RWPE1 (cell line): ENCODE measurements around the gene DENND4B.

ENCODE experiments used
- CTCF ChIA-PET: fragments of 350-600 bp; sonication (Branson Sonifier 250); formaldehyde crosslinking; extraction: SDS; loops from one replicate; lab custom pipeline; 2021; lab: Yijun Ruan, JAX
- POLR2A ChIA-PET: fragments of 400-600 bp; formaldehyde crosslinking; extraction: SDS; loops from one replicate; lab custom pipeline; 2020; ENCODE audit warnings: antibody characterized with exemption; ENCODE audit not compliant: low non-redundant PET; lab: Yijun Ruan, JAX
- DNase-seq: peaks from one replicate; pipeline ENCODE4 v3.0.0; 2012; ENCODE audit warnings: low spot score
- H3K27ac ChIP-seq: fragments of 450-650 bp; 2 replicates; pipeline ENCODE4 v1.5.1; 2017
- TF ChIP-seq, protein P1 (sequence below): fragments of 450-650 bp; conservative IDR thresholded peaks from 2 replicates; pipeline ENCODE4 v1.5.1; 2017; ENCODE audit warnings: low read depth, mild to moderate bottlenecking

DENND4B gene

DNA sequence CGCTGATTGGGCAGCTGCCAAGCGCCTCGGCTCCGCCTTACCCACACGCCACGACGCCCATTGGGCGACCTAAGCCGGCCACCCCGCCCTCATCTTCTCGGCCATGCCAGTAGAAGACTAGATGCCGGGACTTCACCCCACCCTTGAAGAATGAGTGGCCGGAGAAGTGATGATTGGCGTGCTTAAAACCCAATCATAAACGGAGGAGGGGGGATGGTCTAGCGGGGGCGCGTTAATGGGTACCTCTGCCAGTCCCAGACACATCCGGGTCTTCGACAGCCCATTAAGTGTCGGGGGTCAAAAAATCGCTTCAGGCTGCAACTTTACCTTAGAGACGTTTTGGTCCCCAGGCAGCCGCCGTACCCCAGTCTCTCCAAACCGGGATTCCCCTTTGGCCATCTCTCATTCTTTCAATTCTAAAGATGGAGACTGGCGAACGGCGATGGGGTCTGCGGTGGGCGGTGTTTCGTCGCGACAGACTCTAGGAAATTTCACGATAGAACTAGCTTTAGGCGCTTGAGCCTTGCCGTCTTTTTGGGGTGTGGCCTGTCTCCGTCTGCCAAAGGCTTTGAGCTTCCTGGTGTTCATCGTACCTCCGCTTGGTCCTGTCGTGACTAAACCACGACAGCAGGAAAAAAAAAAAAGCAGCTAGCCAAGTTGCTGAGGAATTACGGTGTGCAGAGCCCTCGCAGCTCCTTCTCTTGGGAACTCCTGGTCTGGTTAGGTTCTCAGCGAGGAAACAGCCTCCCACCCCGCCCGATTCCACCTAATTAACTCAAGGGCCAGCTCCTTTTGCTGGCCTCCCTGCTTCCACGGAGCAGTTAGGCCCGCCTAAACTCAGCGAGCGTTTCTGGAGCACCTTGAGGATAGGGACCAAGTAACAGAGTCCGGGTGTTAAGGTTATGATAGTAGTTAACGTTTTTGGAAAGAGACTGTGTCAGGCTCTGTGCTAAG, 23.3 kb downstream of the DENND4B start, which contains the start of gene GATAD2B:
GATAD2B (minus strand) TSS at position 1 of the 954 bp plus-strand sequence. CDS start 94,625 bp downstream, outside the sequence.
- ChIA-PET CTCF (interaction anchor here (0.5 to 2.1 kb wide), 7 partner anchors 10 to 1130 kb away, joined by 3 to 7 read pairs (median 4); partner anchors contain the start of gene DENND4B), POLR2A (interaction anchor here (0.5 to 1.2 kb wide), 7 partner anchors 24 to 194 kb away, joined by 3 to 6 read pairs (median 4); partner anchors contain the start of genes DENND4B, JTB and RPS27)
- TF ChIP-seq, protein P1, sequence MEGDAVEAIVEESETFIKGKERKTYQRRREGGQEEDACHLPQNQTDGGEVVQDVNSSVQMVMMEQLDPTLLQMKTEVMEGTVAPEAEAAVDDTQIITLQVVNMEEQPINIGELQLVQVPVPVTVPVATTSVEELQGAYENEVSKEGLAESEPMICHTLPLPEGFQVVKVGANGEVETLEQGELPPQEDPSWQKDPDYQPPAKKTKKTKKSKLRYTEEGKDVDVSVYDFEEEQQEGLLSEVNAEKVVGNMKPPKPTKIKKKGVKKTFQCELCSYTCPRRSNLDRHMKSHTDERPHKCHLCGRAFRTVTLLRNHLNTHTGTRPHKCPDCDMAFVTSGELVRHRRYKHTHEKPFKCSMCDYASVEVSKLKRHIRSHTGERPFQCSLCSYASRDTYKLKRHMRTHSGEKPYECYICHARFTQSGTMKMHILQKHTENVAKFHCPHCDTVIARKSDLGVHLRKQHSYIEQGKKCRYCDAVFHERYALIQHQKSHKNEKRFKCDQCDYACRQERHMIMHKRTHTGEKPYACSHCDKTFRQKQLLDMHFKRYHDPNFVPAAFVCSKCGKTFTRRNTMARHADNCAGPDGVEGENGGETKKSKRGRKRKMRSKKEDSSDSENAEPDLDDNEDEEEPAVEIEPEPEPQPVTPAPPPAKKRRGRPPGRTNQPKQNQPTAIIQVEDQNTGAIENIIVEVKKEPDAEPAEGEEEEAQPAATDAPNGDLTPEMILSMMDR, result no peak
- peak; percentile 100 for DNase-seq
- H3K27ac ChIP-seq, result peak within 1 kb of the TSS; percentile 92

DNA sequence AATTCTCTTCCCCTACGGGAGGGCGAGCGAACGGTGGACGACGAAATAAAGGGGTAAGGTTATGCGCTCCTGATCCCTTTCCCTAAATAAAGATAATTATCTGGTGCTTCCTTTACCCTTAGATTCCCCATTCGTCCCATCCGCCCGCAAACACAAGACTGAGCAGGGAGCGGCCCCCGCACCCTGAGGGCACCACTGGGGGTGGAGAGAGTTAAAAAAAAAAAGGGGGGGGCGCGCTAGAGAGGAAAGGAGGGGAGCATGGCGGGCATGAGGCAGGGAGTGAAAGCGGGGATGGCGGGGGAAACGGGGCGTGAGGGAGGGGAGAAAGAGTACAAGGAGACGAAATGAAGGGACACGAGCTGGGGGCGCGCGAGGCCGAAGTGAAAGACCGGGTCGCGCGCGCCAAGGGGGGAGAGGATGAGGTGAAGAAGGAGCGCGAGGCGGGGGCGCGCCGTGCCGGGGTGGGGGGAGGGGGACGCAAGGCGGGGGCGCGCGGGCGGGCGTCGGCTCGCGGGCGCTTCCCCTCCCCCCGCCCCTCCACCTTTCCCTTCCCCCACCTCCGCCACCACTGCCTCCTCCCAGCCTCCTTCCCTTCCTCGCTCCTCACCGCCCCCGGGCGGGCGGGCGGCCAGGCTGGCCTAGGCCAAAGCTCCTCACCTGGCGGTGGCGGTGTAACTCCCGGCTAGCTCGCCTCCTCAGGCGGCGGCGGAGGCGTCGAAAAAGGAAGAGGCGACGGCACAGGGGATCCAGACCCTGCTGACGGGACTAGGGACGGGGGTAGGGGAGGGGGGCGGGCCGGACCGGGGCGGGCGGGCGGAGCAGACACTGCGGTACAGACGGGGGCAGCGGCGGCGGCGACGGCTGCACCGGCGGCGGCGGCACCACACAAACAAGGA, 24.2 kb downstream of the DENND4B start:
- peak; percentile 74 for DNase-seq
- peak overlapping the region; percentile 92 for H3K27ac ChIP-seq
- POLR2A ChIA-PET, result interaction anchor here (0.5 to 1.4 kb wide), 4 partner anchors 18 to 66 kb away, joined by 3 to 5 read pairs (median 4); partner anchors contain the start of gene JTB
- CTCF ChIA-PET, result interaction anchor here (0.5 to 2.1 kb wide), 6 partner anchors 9 to 363 kb away, joined by 3 to 7 read pairs (median 4); partner anchors contain the start of gene DENND4B
- TF ChIP-seq, protein P1, result no peak

DNA sequence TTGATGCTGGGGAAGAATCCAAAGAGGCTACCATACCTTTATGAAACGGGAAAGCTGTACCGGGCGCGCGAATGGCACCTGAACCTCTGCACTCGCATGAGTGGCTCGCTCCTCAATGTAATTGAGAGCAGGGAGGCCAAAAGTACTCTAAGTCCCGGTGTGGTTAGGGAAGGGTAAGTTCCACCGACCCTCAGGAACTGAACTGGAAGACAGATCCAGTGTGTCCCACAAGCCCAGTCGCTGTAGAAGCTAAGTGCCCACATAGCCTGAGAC, 24.8 kb downstream of the DENND4B start:
- TF ChIP-seq, protein P1, result no peak
- H3K27ac ChIP-seq, result peak overlapping the region; percentile 92

DNA sequence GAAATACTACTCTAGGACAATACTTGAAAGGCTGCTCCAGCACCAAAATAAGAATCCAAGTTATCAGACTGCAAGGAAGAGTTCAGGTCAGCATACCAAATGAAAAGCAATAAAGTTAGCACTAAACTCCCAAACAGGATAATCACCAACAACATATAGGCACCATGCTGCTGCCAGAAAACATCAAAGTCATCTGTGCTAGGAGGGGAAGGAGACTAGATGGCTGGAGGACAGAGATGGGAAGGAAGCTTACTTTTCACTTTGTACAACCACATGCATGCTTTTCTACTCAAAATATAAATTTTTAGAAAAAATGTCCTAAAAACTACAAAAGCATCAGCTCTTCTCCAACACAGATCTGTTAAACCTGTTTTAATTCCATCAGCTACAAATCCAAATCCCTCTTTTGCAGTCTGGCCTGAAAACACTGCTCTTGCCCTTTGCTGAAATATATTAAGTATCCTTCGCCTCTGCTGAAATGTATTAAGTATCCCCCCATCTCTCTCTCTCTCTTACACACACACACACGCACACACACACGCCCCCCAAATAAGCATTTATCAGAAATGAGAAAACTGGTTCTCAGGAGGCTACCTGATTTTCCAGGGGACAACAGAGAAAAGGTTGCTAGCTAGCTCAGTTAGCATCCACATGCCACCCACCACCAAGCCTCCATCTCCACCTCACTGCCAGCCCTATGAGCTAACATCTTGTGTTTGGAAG, 25.3 kb downstream of the DENND4B start:
- ChIA-PET POLR2A (interaction anchor here (0.6 to 1.4 kb wide), 2 partner anchors 19 to 115 kb away, joined by 4 to 5 read pairs; no protein-coding TSS in a partner anchor), CTCF (interaction anchor here (0.6 to 1.3 kb wide), 2 partner anchors 18 to 26 kb away, joined by 3 to 5 read pairs; partner anchors contain the start of gene DENND4B)
- no peak for DNase-seq
- TF ChIP-seq, protein P1, result no peak
- peak overlapping the region; percentile 92 for H3K27ac ChIP-seq

More for the DNA sequence above, 24.8 kb downstream of the DENND4B start:
- ChIA-PET POLR2A (interaction anchor here (0.6 to 1.4 kb wide), 2 partner anchors 18 to 115 kb away, joined by 4 to 5 read pairs; no protein-coding TSS in a partner anchor), CTCF (interaction anchor here (0.6 to 1.3 kb wide), 2 partner anchors 19 to 25 kb away, joined by 3 to 5 read pairs; partner anchors contain the start of gene DENND4B)
- peak; percentile 20 for DNase-seq

DNA sequence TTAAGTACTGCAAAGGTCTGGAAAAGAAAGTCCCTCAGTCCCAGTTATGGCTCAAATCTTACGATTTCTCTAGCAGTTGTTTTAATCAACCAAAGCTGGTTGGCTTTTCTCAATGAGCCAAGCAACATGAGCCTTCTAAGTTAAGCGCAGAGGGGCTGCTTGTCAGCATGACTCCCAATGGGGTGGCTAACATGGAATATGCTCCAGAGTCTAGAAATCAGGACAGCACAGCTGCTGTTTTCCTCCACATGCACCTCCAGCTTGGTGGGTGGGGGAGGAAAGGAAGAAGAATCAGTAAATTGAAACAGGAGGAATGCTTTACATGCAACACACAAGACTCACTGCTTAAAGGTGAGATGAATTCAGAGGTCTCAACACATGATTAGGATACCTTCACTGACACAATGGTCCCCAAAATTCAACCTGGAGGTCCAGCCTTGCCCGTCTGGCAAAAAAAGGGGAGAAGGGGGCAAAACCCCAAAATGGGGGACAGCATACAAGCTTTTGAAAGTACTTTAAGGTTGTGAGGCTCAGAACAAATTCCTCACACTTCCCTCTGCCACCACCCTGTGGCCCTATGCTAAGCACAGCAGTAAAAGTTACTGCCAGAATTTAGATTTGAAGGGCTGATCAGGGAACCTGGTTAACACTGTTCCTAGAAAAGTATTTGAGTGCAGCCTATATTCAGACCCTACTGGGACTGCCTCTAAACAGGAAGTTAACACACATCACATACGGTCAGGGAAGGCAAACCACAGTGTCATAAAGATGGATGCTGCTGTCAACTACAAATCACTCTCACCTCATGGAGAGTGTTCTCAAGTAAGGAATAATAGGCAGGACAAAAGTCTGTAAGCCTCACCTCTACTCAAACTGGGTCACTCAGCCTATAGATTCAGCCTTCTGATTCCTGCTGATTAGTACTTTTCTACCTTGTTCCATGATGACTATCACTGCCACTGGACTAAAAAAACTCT, 26.4 kb downstream of the DENND4B start:
- peak; percentile 5 for DNase-seq
- POLR2A ChIA-PET, result interaction anchor here (0.6 kb wide), 1 partner anchor 194 kb away, joined by 7 read pairs; no protein-coding TSS in a partner anchor
- H3K27ac ChIP-seq, result no peak overlapping the region
- CTCF ChIA-PET, result interaction anchor here (0.6 kb wide), 1 partner anchor 11 kb away, joined by 3 read pairs; no protein-coding TSS in a partner anchor
- TF ChIP-seq, protein P1, result no peak
